Neural cell (in vitro differentiated cells): ENCODE results near the gene TMEM117. TPM values are rescaled to one million over a fixed set of nuclear protein-coding genes. Genes with fewer than 3 reads are reported as not detected.

Experiments used
- H2AFZ ChIP-seq: fragments of 200-600, 300-800 bp; sonication (generic), shearing (Covaris generic); 2 replicates; pipeline ENCODE4 v1.6.0; 2014; ENCODE audit warnings: low read depth, mild to moderate bottlenecking, antibody characterized with exemption, low read length, moderate library complexity
- H3F3A ChIP-seq: fragments of 200-600 bp; shearing (Covaris generic); 2 replicates; pipeline ENCODE4 v1.6.1; 2016; ENCODE audit warnings: mild to moderate bottlenecking, moderate library complexity, mixed read lengths, antibody characterized with exemption, low read length; ENCODE audit not compliant: insufficient read depth, poor library complexity, severe bottlenecking
- H3K27ac ChIP-seq: fragments of 200-600, 300-800 bp; sonication (generic), shearing (Covaris generic); 2 replicates; pipeline ENCODE4 v1.5.1; 2014; ENCODE audit warnings: mild to moderate bottlenecking, low read length, moderate library complexity
- H3K27me3 ChIP-seq: fragments of 300-800, 200-600 bp; sonication (generic), shearing (Covaris generic); 2 replicates; pipeline ENCODE4 v1.6.0; 2014; ENCODE audit warnings: mild to moderate bottlenecking, low read depth, low read length, moderate library complexity; ENCODE audit not compliant: insufficient read depth
- H3K36me3 ChIP-seq: fragments of 300-800, 200-600 bp; sonication (generic), shearing (Covaris generic); 2 replicates; pipeline ENCODE4 v1.5.1; 2014; ENCODE audit warnings: mild to moderate bottlenecking, antibody characterized with exemption, low read length, moderate library complexity; ENCODE audit not compliant: insufficient read depth
- H3K4me2 ChIP-seq: fragments of 300-800, 200-600 bp; sonication (generic), shearing (Covaris generic); 2 replicates; pipeline ENCODE4 v1.6.0; 2014; ENCODE audit warnings: mild to moderate bottlenecking, low read length
- H3K4me3 ChIP-seq: fragments of 300-800, 200-600 bp; sonication (generic), shearing (Covaris generic); 2 replicates; pipeline ENCODE4 v1.5.1; 2014; ENCODE audit warnings: mild to moderate bottlenecking, low read length, moderate library complexity
- H3K79me2 ChIP-seq: fragments of 200-600 bp; shearing (Covaris generic); replicated peaks from 2 replicates; pipeline ENCODE4 v1.6.0; 2014; ENCODE audit warnings: mild to moderate bottlenecking, low read length, moderate library complexity; ENCODE audit not compliant: insufficient read depth
- H3K9ac ChIP-seq: fragments of 300-800, 200-600 bp; sonication (generic), shearing (Covaris generic); 2 replicates; pipeline ENCODE4 v1.6.1; 2016; ENCODE audit warnings: mild to moderate bottlenecking, low read length, mixed read lengths
- H3K9me2 ChIP-seq: fragments of 200-600 bp; shearing (Covaris generic); 2 replicates; pipeline ENCODE4 v1.6.1; 2016; ENCODE audit warnings: mild to moderate bottlenecking, low read length, mixed read lengths; ENCODE audit not compliant: insufficient read depth
- H3K9me3 ChIP-seq: fragments of 200-600, 300-800 bp; sonication (generic), shearing (Covaris generic); 2 replicates; pipeline ENCODE4 v1.6.1; 2016; ENCODE audit warnings: mild to moderate bottlenecking, mixed run types, low read length, moderate library complexity, mixed read lengths
- H4K20me1 ChIP-seq: fragments of 200-600 bp; shearing (Covaris generic); 2 replicates; pipeline ENCODE4 v1.6.1; 2016; ENCODE audit warnings: mild to moderate bottlenecking, mixed run types; ENCODE audit not compliant: insufficient read depth
- CTCF ChIP-seq: fragments of 450-650 bp; IDR thresholded peaks from 2 replicates; pipeline ENCODE4 v1.5.1; 2014; ENCODE audit warnings: antibody characterized with exemption, mild to moderate bottlenecking, moderate library complexity; ENCODE audit not compliant: poor library complexity, severe bottlenecking
- EP300 ChIP-seq: fragments of 450-650 bp; conservative IDR thresholded peaks from 2 replicates; pipeline ENCODE4 v1.6.1; 2014; ENCODE audit warnings: antibody characterized with exemption, mild to moderate bottlenecking, moderate library complexity; ENCODE audit not compliant: poor library complexity, severe bottlenecking
- EZH2 ChIP-seq: fragments of 200-600, 300-800 bp; shearing (Covaris generic), sonication (generic); IDR thresholded peaks from 2 replicates; pipeline ENCODE4 v1.6.1; 2014; ENCODE audit warnings: antibody characterized with exemption, low read length, borderline replicate concordance, mild to moderate bottlenecking; ENCODE audit not compliant: insufficient read depth, poor library complexity, severe bottlenecking
- MXI1 ChIP-seq: fragments of 450-650 bp; conservative IDR thresholded peaks from 2 replicates; pipeline ENCODE4 v1.6.1; 2014; ENCODE audit warnings: antibody characterized with exemption, mild to moderate bottlenecking; ENCODE audit not compliant: poor library complexity, severe bottlenecking
- POLR2AphosphoS5 ChIP-seq: IDR thresholded peaks from 2 replicates; pipeline ENCODE4 v1.6.1; 2012
- RAD21 ChIP-seq: fragments of 450-650 bp; conservative IDR thresholded peaks from 2 replicates; pipeline ENCODE4 v1.6.1; 2014; ENCODE audit warnings: antibody characterized with exemption, mild to moderate bottlenecking, moderate library complexity
- REST ChIP-seq: IDR thresholded peaks from 2 replicates; pipeline ENCODE4 v1.6.1; 2012; ENCODE audit warnings: borderline replicate concordance
- SMC3 ChIP-seq: fragments of 450-650 bp; conservative IDR thresholded peaks from 2 replicates; pipeline ENCODE4 v1.6.1; 2014; ENCODE audit warnings: antibody characterized with exemption, mild to moderate bottlenecking, moderate library complexity; ENCODE audit not compliant: poor library complexity
- TAF1 ChIP-seq: IDR thresholded peaks from 2 replicates; pipeline ENCODE4 v1.6.1; 2012; ENCODE audit warnings: low read depth
- polyA plus RNA-seq: library from polyadenylated mRNA; depleted of rRNA; stranded (reverse); fragments of >200 nt; gene quantifications from 2 replicates; pipeline ENCODE4 v1.2.3, GENCODE V29; 2014

Gene TMEM117
- polyA plus RNA-seq, 1 donor from 2014 or later: 5.3 TPM

GRCh38 chr12:44154128-44154527 is 318.2 kb downstream of the TMEM117 start:
- Histone ChIP-seq H3F3A (no peaks in the 10 kb centered on the region), H3K9me2 (no peaks in the 10 kb centered on the region), H3K36me3 (no peaks in the 10 kb centered on the region), H3K79me2 (no peaks in the 10 kb centered on the region), H3K9me3 (no peaks in the 10 kb centered on the region), H3K4me2 (no peak overlapping the region), H2AFZ (no peak overlapping the region), H3K27me3 (no peaks in the 10 kb centered on the region), H3K27ac (no peak overlapping the region), H4K20me1 (no peaks in the 10 kb centered on the region), H3K9ac (no peak overlapping the region), H3K4me3 (no peak overlapping the region)
- TF ChIP-seq REST: no peak
- TF ChIP-seq POLR2AphosphoS5: no peak

- H3K4me3 ChIP-seq: no peak overlapping the region
- no peaks in the 10 kb centered on the region for H3F3A ChIP-seq
- H4K20me1 ChIP-seq: no peaks in the 10 kb centered on the region
- no peaks in the 10 kb centered on the region for H3K9me3 ChIP-seq
- H3K27ac ChIP-seq: no peak overlapping the region
- no peaks in the 10 kb centered on the region for H3K36me3 ChIP-seq
- no peak overlapping the region for H3K4me2 ChIP-seq
- H3K9me2 ChIP-seq: no peaks in the 10 kb centered on the region
- H3K79me2 ChIP-seq: no peaks in the 10 kb centered on the region
- no peaks in the 10 kb centered on the region for H3K27me3 ChIP-seq
- TF ChIP-seq EZH2: no peak
- no peak for TF ChIP-seq TAF1
- TF ChIP-seq CTCF: no peak
- no peak for TF ChIP-seq POLR2AphosphoS5
- TF ChIP-seq MXI1: no peak
- no peak for TF ChIP-seq SMC3
- no peak for TF ChIP-seq RAD21
- no peak for TF ChIP-seq EP300
- TF ChIP-seq REST: no peak
- H3K9ac ChIP-seq: no peak overlapping the region
- H2AFZ ChIP-seq: no peak overlapping the region
Measured at GRCh38 chr12:44155358-44155757, 319.5 kb downstream of the TMEM117 start.
